Right renal cortex interstitium (tissue), 3 donors: Measurements from ENCODE around the gene FAR1. TPM values are rescaled to one million over a fixed set of nuclear protein-coding genes. Genes with fewer than 3 reads are reported as not detected.
"Not testable (repeated sequence)": the region's sequence is repeated elsewhere in the genome, so short reads cannot be mapped to it uniquely, and the experiment has no call there.

Experiments used
- DNase-seq, 3 donors: peaks; one replicate each; pipeline ENCODE4 v3.0.0-alpha.2; 2013; ENCODE audit warnings: low read depth in 3 of 3, low spot score in 2 of 3
- polyA plus RNA-seq, 3 donors: library from polyadenylated mRNA; unstranded; fragments of 120-200 nt; gene quantifications; one replicate each; pipeline ENCODE4 v1.2.1, GENCODE V29; 2013; ENCODE audit not compliant: insufficient read length in 3 of 3

The FAR1 gene
- polyA plus RNA-seq, 3 donors: 61.0 to 74.1 (median 71.4) TPM

DNA sequence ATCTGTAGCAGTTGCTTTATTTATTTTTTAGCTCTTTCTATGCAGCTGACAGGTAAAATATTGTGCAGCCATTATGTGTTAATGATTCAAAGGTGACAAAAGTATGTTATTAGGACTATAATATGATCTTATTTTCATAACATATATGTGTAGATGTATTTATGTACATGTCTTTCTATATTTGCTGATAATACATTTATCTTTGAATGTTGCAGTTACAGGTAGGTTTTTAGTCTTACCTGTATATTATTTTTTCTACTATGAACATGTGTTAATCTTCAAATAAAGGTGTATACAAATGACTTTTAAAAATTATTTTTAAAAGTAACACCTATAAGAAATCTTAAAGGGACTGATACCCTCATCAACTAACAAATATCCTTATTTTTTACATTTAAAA is 33.6 kb downstream of the FAR1 start:
- no peak for DNase-seq

DNA sequence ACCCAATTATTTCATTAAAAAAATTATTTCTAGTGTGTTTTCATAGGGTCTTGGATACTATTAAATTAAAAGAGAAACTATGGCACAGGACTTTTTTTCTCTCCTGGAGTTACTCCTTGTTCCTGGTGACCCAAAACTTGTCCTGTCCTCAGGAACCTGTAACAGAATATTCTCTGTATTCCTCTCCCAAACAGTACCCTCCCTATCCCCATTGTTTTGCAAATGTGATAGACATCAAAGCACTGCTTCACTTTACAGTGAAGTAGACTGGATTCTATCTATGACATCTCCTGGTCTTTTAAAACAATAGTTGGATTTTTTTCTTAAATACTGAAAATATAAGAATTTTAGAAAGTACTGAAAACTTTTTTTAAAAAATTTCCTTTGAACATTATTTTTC is 37.2 kb downstream of the FAR1 start:
- DNase-seq: no peak

DNA sequence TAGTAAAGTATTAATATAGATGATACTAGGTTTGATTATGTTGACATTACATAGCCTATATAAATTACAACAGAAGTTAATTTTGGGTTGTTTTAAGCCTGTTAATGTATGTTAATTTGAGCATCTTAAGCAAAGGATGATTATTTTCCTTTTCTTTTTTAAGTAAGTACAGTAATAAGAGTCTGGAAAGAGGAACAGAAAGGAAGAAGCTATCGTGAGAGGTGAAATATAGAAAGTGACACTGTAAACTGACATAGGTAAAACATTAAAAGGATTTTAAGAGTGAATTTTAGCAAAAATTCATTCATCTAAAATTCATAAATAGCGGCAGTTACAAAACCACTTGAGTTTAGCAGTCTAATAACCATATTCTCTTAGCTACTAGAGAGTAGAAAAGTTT is 45.5 kb downstream of the FAR1 start:
- DNase-seq: no peak

DNA sequence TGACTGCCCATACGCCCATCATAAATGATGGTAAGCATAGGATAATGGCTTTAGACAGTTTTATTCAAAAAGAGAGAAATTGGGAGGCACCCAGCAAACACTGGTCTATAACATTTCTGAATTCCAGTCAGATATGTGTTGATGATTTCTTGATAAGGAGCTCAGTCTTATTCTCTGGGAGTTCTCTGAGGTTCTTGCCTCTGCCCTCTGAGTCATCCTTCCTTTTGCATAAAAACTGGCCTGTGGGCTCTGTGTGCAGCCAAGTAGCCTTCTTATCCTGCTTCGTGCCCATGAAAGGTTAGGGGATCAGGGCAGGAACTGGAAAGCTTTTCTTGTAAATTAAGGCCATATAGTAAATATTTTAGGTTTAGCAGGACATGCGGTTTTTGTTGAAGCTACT is 48.9 kb downstream of the FAR1 start:
- DNase-seq: no peak

DNA sequence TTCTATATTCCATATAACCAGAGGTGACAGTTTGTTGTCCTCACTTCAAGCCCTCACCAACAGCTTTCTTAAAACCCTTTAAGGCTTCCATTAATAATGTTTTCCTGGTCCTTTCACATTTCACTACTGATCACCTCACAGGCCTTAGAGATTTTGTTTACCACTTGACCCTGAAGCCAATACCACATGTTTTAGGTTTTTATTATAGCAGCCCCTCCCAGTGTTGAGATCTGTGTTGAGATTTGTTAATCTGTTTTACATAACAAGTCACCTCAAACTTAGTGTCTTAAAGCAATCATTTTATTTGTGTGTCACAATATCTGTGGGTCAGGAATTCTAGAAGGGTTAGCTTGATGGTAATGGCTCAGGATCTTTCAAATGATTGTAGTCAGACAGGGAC is 49.9 kb downstream of the FAR1 start:
- no peak for DNase-seq

DNA sequence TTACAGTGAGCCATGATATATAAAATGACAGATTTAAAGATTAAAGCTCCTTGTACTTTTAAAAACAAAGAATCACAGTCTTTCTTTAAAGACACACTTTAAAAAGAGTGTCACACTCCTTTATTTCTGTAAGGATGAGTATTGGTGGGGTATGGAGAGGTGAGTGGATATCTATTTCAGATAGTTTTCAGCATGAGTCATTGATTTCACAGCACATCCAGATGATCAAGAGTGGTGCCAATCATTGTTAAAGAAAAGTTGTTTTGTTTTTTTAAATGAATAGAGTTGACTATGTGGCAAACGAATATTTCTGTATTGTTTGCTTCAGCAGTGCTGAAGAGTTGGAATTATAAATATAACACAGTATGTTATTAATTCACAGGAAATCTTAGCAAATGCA is 52.5 kb downstream of the FAR1 start:
- no peak for DNase-seq

DNA sequence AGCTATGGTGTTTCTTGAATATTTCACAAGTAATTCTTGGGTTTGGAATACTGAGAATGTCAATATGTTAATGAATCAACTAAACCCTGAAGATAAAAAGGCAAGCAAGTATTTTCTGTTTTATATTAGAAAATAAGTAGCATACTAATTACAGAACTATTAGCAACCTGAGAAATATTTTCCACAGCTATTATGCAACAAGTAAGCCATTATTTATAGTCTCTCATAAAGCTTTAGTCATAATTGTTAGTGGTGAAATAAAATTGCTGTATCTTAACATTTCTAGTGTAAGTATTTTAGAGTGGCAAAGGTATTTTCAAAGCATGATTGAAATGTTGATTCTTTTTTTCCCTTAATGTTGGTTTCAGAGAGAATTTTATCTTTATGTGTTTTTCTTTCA is 53.3 kb downstream of the FAR1 start:
- DNase-seq: no peak

DNA sequence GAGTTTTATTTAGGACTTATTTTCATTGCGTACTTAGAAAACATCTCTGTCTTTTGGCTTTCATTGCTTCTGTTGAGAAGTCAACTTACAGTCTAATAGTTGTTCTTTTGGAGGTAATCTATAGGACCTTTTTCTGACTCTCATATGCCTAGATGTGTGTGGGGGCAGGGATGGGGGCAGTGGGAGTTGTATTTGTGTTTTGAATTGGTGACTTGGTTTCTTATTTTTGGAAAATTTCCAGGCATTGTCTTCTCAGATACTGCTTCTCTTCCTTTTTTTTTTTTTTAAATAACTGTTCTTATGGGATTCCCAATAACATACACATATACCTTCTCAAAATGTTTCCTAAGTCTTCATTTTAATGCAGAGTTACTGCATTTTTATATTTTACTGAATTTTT is 58.0 kb downstream of the FAR1 start:
- no peak for DNase-seq

DNA sequence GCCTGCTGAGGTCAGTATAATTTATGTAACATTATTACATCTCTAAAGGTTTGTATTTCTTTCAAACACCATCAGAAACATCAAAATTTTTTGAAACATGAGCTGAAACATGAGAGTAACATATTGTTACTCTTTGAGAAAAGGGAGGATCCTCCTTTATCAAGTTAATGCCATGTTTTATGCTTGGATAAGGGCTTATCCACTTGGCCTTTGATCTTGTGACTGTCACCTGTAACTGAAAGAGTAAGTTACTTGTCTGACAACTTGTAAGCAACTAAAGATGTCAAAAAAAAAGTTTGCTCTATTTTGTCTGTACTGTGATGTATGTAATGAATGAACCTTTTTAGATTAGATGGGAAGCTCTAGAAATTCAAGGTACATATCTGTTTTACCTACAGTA is 59.6 kb downstream of the FAR1 start:
- no peak for DNase-seq

DNA sequence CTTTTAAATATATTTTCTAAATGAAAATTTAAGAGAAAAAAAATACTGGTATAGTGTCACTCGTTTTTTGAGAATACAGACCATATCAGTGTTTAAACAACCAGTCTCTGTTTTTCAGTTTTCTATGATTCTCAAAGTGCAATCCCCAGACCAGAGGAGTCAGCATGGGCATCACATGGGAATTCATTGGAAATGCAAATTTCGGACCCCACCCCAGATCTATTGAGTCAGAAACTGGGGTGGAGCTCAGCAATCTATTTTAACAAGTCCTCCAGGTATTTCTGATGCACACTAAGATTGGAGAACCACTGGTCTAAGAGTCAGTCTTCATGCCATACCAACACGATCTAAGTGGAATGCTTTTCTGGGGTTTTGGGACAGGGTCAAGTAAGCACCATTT is 66.1 kb downstream of the FAR1 start:
- no peak for DNase-seq

DNA sequence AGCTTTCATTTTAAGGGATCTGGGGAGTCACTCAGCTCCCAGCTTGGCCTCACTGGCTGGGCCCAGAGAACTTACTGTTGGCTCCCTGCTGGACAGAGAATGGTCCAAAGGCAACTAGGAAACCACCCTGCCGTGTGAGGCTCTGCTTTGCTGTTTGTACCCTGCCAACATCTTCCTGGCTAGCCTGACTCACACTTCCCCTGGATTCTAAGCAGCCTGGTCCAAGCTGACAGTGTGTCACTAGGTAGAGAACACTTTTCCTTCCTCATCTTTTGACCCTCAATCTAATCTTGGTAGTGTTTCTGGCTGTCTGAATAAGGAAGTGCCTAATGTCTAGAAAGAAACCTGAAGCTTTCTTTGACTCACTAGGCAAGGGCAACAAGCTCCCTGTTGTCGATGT is 76.7 kb downstream of the FAR1 start:
- DNase-seq: no peak

DNA sequence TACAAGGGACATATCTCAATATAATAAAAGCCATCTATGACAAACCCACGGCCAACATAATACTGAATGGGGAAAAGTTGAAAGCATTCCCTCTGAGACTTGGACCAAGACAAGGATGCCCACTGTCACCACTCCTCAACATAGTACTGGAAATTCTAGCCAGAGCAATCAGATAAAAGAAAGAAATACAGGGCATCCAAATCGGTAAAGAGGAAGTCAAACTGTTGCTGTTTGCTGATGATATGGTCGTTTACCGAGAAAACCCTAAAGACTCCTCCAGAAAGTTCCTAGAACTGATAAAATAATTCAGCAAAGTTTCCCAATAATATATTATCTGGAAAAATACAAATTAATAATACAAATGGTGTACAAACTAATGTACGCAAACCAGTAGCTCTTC is 84.8 kb downstream of the FAR1 start:
- not testable (repeated sequence) for DNase-seq

DNA sequence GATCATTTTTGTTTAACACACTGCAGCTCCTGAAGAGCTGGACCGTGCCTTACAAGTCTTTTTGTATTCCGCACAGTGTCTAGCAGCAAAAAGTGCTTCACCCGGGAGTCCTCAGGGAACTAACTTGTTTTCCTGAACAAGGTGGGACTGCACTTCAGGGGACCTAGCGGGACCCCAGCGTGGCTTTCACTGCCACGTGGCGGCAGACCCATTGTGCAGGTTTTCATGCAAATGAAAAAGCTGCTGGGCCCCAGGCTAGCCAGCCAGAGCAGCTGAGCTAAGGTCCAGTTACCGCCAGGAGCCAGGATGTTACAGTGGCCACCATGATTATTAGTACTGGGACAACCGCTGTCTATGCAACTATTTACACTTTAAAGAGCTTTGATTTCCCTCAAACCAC is 90.6 kb downstream of the FAR1 start:
- DNase-seq: no peak

DNA sequence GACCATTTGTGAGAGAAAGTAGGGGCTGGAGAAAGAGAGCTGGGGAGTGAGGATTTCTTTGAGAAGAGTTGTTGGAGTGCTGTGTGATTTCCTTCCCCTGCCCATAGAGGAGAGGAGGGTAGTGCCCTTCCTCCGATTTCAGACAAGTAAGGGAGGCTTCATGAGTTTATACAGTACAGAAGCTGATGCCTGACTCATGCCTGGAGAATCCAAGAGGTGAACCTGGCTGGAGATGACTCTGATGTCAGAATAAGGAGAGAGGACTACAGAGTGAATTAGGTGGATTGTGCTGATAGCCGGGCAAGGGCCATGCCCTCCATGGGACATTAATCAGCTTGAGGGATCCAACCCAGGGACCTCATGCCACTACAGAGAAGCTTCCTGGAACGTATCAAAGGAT is 91.6 kb downstream of the FAR1 start:
- no peak for DNase-seq

DNA sequence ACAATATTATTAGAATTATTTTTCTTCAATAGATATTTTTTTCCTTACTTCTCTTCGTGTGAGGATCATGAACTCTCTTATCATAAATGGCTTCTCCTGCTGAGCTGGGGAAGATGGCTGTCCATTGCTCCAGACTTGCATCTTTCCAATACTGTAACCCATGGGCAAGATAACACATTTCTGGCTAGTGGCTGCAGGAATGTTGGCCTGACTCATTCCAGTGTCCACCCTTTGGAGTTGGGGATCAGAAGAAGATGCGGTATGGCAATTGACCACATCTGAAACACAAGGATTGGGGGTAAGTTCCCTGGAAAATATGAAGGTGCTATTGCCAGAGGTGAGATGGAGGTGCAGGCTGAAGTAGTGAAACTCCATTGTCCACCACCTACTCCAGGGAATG is 92.8 kb downstream of the FAR1 start:
- no peak for DNase-seq

DNA sequence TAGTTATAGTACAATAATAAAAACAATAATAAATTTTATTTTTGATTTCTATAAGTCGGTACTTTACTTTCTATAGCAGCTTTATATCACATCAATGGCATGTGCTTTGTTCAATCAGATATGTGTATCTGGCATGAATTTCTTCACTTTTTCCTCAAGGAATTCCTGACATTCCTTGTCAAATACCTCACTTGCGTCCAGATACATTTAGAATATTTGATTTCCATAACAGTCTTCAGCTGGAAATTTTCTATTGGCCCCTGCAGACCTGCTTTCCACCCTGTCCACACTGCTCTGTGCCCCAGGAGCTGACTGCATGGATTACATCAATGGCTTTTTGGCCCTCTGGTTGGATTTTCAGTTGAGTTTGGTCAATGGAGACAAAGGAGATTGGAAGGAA is 93.2 kb downstream of the FAR1 start:
- DNase-seq: no peak

DNA sequence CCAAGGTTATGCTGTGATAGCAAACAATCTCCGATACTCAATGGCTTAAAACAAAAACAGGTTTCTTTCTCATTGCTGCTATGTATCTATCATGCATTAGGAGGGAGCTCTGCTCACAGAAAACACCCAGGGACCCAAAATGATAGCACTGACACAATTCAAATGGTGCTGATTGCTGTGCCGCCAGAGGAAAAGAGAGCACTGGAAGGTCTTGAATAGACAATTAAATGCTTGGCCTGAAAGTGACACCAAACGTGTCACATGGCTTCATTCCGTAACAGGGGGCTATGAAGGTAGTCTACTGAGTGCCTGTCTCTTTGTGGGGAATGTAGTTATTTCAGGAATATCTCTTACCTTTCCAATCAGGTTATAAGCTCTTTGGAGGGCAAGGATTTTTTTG is 94.2 kb downstream of the FAR1 start:
- DNase-seq: no peak

DNA sequence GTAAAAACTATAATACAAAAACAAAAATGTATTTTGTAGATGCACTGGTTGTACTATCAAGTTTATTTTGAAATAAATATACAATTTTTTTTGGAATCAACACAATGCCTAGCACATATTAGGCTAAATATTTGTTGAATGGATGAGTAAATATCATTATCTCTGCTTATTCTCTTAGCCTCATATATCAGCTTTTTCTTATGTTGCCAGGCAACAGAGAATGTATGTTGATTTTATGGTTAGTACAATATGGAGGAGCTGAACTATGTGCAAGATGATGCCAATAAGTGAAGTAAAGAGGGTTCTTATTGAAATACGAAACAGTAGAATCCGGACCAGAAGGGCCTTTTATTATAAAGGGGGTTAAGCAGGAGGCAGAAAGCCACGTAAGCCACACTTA is 94.9 kb downstream of the FAR1 start:
- DNase-seq: no peak

DNA sequence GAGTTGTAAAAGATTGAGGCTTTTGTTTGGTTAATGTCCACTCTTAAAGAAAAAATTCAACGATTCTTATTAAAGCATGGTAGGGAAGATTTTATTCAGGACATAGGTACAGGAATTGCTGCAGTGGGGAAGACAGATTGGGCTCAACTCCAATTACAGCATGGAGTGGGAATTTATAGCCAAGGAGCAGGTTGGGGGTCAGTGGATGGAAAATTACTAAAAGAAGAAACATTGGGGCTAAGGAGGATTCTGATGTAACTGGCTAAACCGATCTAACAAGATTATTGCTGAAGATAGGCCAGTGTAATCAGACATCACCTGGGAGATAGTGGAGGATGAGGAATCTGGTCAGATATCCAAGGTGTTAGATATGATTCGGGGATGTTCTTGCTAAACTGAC is 97.4 kb downstream of the FAR1 start:
- no peak for DNase-seq

DNA sequence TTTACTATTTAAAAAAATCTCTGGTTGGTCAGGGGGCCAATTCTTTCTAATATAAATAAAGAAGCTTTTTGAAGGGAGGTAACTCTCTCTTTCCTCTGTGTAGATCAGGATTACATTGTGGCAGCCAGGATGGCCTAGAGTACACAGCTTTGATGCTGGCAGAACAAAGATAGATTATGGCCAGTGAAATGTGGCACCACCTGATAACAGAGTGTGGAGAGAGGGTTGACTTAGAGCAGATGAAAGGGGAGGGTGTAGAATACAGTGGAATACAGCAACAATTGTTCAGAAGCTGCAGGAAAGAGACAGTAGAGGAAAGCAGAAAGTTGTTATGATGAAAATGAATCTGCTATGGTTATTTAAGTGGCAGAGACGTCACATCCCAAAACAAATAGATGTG is 99.0 kb downstream of the FAR1 start:
- no peak for DNase-seq

DNA sequence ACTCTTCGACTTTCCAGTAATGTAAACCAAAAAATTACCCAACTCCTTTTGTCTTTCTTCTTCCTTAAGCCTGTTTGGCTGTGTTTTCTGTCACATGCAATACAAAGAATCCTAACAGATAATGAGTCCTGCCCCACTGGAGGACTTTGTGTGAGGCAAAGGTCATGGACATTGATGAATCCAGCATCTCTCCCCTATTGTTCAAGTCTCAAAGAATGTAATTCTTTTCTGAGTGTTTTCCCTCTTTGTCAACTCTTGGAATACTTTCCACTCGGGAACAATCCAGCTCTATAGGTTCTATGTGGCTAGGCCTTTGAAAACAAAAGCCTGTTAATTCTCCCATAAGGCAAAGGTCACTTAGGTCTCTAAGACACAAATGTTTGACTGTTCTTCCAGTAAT is 100.7 kb downstream of the FAR1 start:
- DNase-seq: no peak

DNA sequence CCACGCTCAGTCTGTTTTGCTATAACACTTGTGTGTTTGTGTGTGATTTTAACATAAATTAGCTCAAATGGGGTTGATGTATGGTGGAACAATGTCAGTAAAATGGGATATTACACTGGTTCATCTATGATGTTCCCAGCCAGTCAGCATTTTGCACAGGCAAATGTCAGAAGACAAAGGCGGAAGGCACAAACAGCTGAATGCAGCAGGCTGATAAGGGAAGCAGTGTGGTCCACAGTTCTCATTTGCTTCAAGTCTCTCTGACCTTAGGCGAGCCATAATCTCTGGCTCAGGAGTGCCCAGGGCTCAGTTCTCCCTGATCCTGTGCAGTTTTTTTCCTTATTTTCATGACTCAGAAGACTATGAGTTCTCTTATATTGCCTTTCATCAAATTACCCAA is 102.7 kb downstream of the FAR1 start:
- DNase-seq: no peak

DNA sequence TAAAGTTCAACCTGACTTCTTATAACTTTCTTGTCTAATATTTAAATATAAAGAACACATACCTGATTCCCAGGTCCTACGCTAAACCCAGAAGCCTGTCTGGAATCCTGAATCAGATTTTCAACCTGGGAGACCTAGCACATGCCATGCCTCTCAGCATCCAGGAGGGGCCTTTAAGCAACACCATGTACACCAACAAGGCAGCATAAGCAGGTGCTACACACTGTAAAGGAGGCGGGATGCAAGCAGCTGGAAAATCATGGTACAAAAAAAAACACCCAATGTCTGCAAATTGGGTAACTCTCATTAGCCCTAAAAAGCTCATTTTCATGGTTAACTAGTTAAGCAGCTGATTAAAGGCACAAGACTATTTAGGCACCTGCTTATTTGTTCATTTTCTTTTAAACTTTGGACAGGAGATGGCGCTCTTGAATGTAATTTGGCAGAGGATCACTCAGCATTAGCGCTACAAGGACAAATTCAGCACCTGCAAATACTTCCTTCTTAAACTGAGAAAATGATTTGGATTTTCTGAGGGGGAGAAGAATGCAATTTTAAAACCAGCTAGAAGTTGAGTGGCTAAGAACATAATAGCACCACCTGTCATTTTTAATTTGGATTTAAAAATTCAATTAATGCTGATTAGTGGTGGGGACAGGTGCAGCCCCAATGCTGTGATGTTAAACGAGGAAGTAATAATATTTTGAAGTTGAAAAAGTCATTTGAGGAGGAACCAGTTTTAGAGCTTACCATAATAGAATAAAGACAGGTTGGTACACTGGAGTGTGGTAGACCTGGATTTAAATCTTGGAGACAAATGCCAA is 104.0 kb downstream of the FAR1 start:
- DNase-seq: peak; percentile 59 to 69 (median 63)
